Smooth muscle cell (in vitro differentiated cells): ENCODE data around the gene BAG1. TPM values are rescaled to one million over a fixed set of nuclear protein-coding genes. Genes with fewer than 3 reads are reported as not detected.

Experiments used
- DNase-seq: peaks from one replicate; lab custom pipeline; 2025; ENCODE audit not compliant: unreplicated experiment; lab: John Stamatoyannopoulos, UW
- H2AFZ ChIP-seq: fragments of 200-600 bp; sonication (generic); 2 replicates; pipeline ENCODE4 v1.6.0; 2016; ENCODE audit warnings: antibody characterized with exemption, low read depth, mild to moderate bottlenecking
- H3F3A ChIP-seq: fragments of 200-600 bp; sonication (generic); 2 replicates; pipeline ENCODE4 v1.6.0; 2017; ENCODE audit warnings: antibody characterized with exemption, low read depth
- H3K27ac ChIP-seq: fragments of 200-600 bp; sonication (generic); 2 replicates; pipeline ENCODE4 v1.5.1; 2016; ENCODE audit warnings: low read depth, mild to moderate bottlenecking
- H3K27me3 ChIP-seq: fragments of 200-600 bp; sonication (generic); 2 replicates; pipeline ENCODE4 v1.6.1; 2016; ENCODE audit warnings: low read depth, mild to moderate bottlenecking
- H3K36me3 ChIP-seq: fragments of 200-600 bp; sonication (generic); 2 replicates; pipeline ENCODE4 v1.5.1; 2016; ENCODE audit warnings: low read depth
- H3K4me1 ChIP-seq: fragments of 200-600 bp; sonication (generic); 2 replicates; pipeline ENCODE4 v1.5.1; 2016; ENCODE audit warnings: low read depth
- H3K4me2 ChIP-seq: fragments of 200-600 bp; sonication (generic); 2 replicates; pipeline ENCODE4 v1.6.0; 2016; ENCODE audit warnings: mild to moderate bottlenecking
- H3K4me3 ChIP-seq: fragments of 200-600 bp; sonication (generic); 2 replicates; pipeline ENCODE4 v1.5.1; 2016; ENCODE audit warnings: mild to moderate bottlenecking
- H3K79me2 ChIP-seq: fragments of 200-600 bp; sonication (generic); 2 replicates; pipeline ENCODE4 v1.6.0; 2016; ENCODE audit warnings: low read depth, mild to moderate bottlenecking
- H3K9ac ChIP-seq: fragments of 200-600 bp; sonication (generic); 2 replicates; pipeline ENCODE4 v1.6.0; 2016; ENCODE audit warnings: low read depth
- H3K9me3 ChIP-seq: fragments of 200-600 bp; sonication (generic); replicated peaks from 2 replicates; pipeline ENCODE4 v1.5.1; 2016; ENCODE audit warnings: low read depth
- H4K20me1 ChIP-seq: fragments of 200-600 bp; sonication (generic); 2 replicates; pipeline ENCODE4 v1.6.0; 2016; ENCODE audit warnings: low read depth
- CTCF ChIP-seq: fragments of 200-600 bp; sonication (generic); IDR thresholded peaks from 2 replicates; pipeline ENCODE4 v1.5.1; 2017; ENCODE audit warnings: borderline replicate concordance, mild to moderate bottlenecking, antibody characterized with exemption; ENCODE audit not compliant: insufficient read depth, poor library complexity, severe bottlenecking
- WGBS: methylation state at CpG from one replicate; pipeline ENCODE4 v1.1.7; 2016; ENCODE audit warnings: low lambda C conversion rate; 5-methylcytosine and 5-hydroxymethylcytosine counted together
- polyA plus RNA-seq: library from polyadenylated mRNA; unstranded; fragments of >200 nt; fragmentation: Nextera tagmentation; extraction: Ambion mirVana; gene quantifications from 2 replicates; pipeline ENCODE4 v1.2.1, GENCODE V29; 2016
- total RNA-seq: library from RNA; depleted of rRNA; stranded (reverse); fragments of >200 nt; gene quantifications from 2 replicates; pipeline ENCODE4 v1.2.3, GENCODE V29; 2014

The BAG1 gene
- total and polyA plus RNA-seq, 2 experiments from 2014 or later: 39.9 to 43.3 TPM

- Histone ChIP-seq H3K9ac (no peak overlapping the region), H3K36me3 (no peaks in the 10 kb centered on the region)
These were observed 15.3 kb downstream of the BAG1 start for GRCh38 chr9:33249087-33249658.

GRCh38 chr9:33248606-33249005 lies 15.9 kb downstream of the BAG1 start:
- H3K36me3 ChIP-seq: no peaks in the 10 kb centered on the region
- no peaks in the 10 kb centered on the region for H3K79me2 ChIP-seq
- no peaks in the 10 kb centered on the region for H3K9me3 ChIP-seq
- no peak for DNase-seq
- no peak overlapping the region for H3K4me3 ChIP-seq
- H2AFZ ChIP-seq: no peak overlapping the region
- H3K27ac ChIP-seq: no peak overlapping the region
- no peak for TF ChIP-seq CTCF
- H3K9ac ChIP-seq: no peak overlapping the region
- WGBS: 98% methylated on average over 3 of the region's 3 CpGs
- no peaks in the 10 kb centered on the region for H3K27me3 ChIP-seq
- no peaks in the 10 kb centered on the region for H4K20me1 ChIP-seq
- no peaks in the 10 kb centered on the region for H3K4me1 ChIP-seq
- H3F3A ChIP-seq: no peaks in the 10 kb centered on the region
- H3K4me2 ChIP-seq: no peak overlapping the region

More at GRCh38 chr9:33249087-33249658, 15.3 kb downstream of the BAG1 start:
- H4K20me1 ChIP-seq: no peaks in the 10 kb centered on the region
- no peak for DNase-seq
- no peaks in the 10 kb centered on the region for H3F3A ChIP-seq
- WGBS: 86% methylated on average over 6 of the region's 6 CpGs
- no peaks in the 10 kb centered on the region for H3K79me2 ChIP-seq
- no peak overlapping the region for H3K4me2 ChIP-seq
- H3K4me3 ChIP-seq: no peak overlapping the region
- H3K27ac ChIP-seq: no peak overlapping the region
- H2AFZ ChIP-seq: no peak overlapping the region
- TF ChIP-seq CTCF: no peak
- H3K4me1 ChIP-seq: no peaks in the 10 kb centered on the region
- H3K9me3 ChIP-seq: no peaks in the 10 kb centered on the region
- no peaks in the 10 kb centered on the region for H3K27me3 ChIP-seq

GRCh38 chr9:33246269-33246860 lies 18.1 kb downstream of the BAG1 start:
- H4K20me1 ChIP-seq: no peaks in the 10 kb centered on the region
- no peaks in the 10 kb centered on the region for H3K9me3 ChIP-seq
- H3K27me3 ChIP-seq: no peaks in the 10 kb centered on the region
- H3K4me3 ChIP-seq: no peak overlapping the region
- H3K36me3 ChIP-seq: no peaks in the 10 kb centered on the region
- no peak overlapping the region for H3K4me2 ChIP-seq
- WGBS: 94% methylated on average over 9 of the region's 9 CpGs
- H3K9ac ChIP-seq: no peak overlapping the region
- H3K4me1 ChIP-seq: no peaks in the 10 kb centered on the region
- no peak for TF ChIP-seq CTCF
- no peak for DNase-seq
- H3F3A ChIP-seq: no peaks in the 10 kb centered on the region
- H3K79me2 ChIP-seq: no peaks in the 10 kb centered on the region
- H2AFZ ChIP-seq: no peak overlapping the region
- no peak overlapping the region for H3K27ac ChIP-seq

GRCh38 chr9:33245341-33245740 lies 19.2 kb downstream of the BAG1 start:
- Histone ChIP-seq H4K20me1 (no peaks in the 10 kb centered on the region), H2AFZ (no peak overlapping the region), H3K36me3 (no peaks in the 10 kb centered on the region), H3F3A (no peaks in the 10 kb centered on the region), H3K4me1 (no peaks in the 10 kb centered on the region), H3K9me3 (no peaks in the 10 kb centered on the region), H3K4me3 (no peak overlapping the region), H3K4me2 (no peak overlapping the region), H3K27me3 (no peaks in the 10 kb centered on the region), H3K27ac (no peak overlapping the region), H3K79me2 (no peaks in the 10 kb centered on the region), H3K9ac (no peak overlapping the region)
- WGBS: 94% methylated on average over 2 of the region's 2 CpGs
- no peak for DNase-seq
- TF ChIP-seq CTCF: no peak
